GM19395 (cell line): ENCODE results near the gene LAMTOR5.
"Not testable (repeated sequence)": the region's sequence is repeated elsewhere in the genome, so short reads cannot be mapped to it uniquely, and the experiment has no call there.

Source experiments
- ATAC-seq: cut with Tn5 transposase; IDR thresholded peaks from one replicate; pipeline ENCODE4 v1.9.1; 2021; ENCODE audit warnings: mild to moderate bottlenecking, moderate library complexity; ENCODE audit not compliant: unreplicated experiment

Gene LAMTOR5

GRCh38 chr1:110407260-110408210 is at the start of gene LAMTOR5:
Gene LAMTOR5, minus strand, starts transcription at chr1:110407694. Its CDS starts 74 bp downstream, at chr1:110407620.
- peak; percentile 81 for ATAC-seq

DNA sequence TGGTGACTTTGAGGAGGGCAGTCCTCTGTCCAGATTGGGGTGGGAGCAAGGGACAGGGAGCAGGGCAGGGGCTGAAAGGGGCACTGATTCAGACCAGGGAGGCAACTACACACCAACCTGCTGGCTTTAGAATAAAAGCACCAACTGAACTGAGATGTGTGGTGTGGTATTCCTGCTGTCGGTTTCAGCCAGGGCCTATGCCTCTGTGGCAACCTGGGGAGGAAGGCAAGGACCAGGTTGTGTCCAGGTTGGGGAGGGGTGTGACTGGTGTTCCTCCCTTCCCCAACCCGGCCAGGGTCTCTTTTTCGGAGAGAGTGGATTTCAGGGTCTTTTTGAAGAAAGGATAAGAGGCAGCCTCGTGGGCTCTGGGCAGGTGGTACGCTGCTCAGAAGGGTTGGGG is 49.7 kb upstream of the LAMTOR5 start:
- ATAC-seq = no peak

DNA sequence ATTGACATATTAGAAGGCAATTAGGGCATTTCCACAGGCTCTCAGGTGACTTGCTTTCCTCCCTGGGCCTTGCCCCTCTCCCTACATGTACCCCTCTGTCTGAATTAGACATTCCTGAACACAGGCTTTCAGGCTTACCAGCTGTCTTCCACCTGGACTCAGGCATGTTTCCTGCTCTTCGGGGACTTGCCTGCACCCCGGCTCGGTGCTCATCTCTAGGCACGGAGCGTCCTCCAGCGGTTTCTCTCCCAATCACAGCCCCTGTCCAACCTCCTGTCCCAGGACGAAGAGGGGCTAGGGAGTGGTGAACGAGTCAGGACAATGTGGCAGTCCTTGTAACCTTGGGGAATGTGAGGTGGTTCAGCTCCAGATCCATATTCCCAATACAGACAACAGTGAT is 47.7 kb upstream of the LAMTOR5 start:
- no peak for ATAC-seq

DNA sequence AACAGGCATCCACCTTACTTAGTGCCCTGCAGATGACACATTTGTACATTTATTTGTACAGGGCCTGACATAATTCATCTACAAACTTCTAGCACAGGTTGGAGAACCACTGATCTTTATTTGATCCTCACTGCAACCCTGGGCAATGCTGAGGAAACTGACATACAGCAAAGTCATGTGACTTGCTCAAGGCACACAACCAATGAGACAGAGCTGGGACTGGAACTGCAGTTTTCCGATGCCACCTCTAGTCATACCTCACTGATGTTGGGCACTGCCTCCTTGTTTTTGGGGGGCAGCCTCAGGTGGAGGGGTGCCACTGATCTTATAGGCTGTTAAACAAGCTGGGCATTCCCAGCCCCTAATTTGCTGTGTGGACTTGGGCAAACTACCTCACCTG is 46.8 kb upstream of the LAMTOR5 start:
- ATAC-seq = no peak

GRCh38 chr1:110453829-110454228 is 46.3 kb upstream of the LAMTOR5 start:
- ATAC-seq = no peak

GRCh38 chr1:110452330-110452729 is 44.8 kb upstream of the LAMTOR5 start:
- ATAC-seq = no peak

DNA sequence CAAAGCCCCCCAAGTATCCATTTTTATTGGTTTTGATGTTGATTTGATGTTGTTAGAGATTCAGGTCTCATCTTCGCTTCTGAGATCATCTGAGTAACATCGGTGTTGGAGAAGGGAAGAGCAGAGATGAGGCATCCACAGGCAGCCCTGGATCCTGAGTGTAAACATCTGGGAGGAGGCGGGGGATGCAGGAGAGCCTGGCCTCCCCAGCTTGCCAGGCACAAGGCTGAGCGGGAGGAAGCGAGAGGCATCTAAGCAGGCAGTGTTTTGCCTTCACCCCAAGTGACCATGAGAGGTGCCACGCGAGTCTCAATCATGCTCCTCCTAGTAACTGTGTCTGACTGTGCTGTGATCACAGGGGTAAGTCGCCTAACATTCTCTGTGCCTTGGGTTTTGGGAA is 43.4 kb upstream of the LAMTOR5 start, which contains the start of gene PROK1:
Gene PROK1 (plus strand): TSS at position 221 of the 400 bp plus-strand sequence. CDS start 68 bp downstream, at position 289.
- no peak for ATAC-seq

DNA sequence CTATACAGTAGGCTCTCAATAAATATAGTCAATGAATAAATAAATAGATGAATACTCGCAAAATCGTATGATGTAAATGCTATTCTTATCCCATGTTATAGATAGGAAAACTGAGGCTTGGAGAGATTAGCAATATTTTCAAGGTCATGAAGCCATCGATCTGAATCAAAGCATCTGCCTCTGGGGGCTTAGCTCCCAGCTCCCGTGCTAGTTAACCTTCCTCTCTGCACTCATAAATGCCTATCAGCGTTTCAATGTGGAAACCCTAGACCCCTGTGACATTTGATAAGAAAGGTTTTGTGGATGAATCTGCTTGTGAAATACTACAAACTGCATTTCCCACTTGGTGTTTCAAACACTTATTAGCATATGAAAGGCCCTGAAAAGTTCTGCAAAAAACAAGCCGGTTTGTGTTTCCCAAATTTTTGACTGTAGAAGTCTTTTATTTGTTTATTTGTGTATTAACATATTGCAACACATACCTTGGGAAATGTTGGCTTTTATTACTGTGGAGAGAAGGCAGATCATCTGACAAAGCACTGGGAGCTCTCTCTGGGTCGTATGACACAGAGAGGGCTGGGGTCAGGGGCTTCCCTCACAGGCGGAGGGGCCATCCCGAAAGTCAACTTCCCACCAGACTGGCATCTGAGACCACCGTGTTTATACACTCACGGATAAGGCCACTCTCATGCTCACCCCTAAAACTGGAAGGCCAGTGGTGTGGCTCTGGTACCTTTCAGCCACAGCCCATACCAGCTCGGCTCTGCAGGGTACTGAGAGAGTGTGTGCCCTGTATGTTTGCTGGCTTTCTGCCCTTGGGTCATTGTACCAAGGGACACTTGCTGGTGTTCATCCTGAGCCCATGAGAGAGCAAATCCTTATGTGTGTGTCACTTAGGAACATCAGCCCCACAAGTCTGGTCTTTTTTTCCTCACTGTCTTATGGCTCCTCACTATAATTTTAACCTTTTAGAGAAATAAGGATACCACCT is 42.5 kb upstream of the LAMTOR5 start:
- ATAC-seq = no peak

DNA sequence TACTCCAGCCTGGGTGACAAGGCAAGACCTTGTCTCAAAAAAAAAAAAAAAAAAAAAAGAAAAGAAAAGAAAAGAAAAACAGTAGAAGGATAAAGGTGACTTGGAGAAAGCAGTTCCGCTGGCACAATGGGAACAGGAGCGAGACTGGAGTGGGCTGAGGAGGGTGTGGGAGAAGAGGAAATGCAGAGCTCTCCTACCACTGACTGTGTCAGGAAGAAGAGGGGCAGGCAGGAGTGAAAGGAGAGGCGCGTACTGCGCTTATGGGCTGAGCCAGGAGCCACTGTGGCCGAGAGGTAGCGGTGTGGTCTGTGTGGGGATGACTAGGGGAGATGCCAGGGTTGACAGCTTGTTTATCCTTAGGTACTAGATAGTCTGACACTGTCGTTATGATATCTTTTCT is 37.1 kb upstream of the LAMTOR5 start:
- no peak for ATAC-seq

DNA sequence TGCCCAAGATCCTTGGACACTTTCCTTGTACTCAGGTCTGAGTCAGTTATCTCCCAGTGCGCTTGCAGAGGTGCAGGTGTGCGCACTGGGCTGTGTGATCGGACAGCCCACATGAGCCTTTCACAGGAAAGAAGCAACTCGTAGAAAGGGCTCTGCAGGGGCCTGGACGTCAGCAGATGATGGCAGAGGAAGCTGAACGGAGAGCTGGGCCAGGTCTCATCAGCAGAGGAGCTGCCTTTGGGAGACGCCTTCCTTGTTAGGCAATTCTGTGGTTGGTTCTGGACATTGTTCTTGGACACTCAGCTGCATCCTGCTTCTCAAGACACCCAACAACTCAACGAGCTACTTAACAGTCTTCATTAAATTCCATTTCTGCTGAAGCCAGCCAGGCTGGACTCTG is 36.0 kb upstream of the LAMTOR5 start:
- no peak for ATAC-seq

GRCh38 chr1:110441888-110442287 is 34.4 kb upstream of the LAMTOR5 start:
- ATAC-seq = no peak

- ATAC-seq = no peak
Measured at GRCh38 chr1:110440877-110441276, 33.4 kb upstream of the LAMTOR5 start.

DNA sequence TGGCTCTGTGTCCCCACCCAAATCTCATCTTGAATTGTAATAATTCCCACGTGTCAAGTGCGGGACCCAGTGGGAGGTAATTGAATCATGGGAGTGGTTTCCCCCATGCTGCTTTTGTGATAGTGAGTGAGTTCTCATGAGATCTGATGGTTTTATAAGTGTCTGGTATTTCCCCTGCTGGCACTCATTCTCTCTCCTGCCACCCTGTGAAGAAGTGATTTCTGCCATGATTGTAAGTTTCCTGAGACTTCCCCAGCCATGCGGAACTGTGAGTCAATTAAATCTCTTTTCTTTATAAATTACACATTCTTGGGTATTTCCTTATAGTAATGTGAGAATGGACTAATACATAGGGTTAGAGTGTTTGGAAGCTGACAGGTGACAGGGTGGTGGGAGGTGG is 32.4 kb upstream of the LAMTOR5 start:
- ATAC-seq = not testable (repeated sequence)

DNA sequence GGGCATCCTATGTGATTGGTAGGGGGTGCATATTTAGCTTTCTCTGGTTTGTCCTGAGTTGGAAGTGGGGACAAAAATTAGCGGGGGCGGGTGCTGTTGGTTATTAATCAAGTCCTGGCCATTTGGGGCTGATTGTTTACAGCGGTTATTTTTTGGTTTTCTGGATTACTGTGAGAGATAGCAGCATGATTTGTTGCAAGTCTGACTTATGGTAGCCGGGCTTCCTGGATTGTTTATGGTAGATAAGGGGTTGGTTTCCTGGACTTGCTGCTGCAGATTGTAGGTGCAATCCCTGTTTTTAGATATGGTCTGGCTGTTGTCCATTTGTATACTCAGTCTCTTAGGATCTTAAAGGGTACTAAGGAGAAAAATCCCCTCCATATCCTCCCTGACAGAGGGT is 31.4 kb upstream of the LAMTOR5 start:
- ATAC-seq = no peak

DNA sequence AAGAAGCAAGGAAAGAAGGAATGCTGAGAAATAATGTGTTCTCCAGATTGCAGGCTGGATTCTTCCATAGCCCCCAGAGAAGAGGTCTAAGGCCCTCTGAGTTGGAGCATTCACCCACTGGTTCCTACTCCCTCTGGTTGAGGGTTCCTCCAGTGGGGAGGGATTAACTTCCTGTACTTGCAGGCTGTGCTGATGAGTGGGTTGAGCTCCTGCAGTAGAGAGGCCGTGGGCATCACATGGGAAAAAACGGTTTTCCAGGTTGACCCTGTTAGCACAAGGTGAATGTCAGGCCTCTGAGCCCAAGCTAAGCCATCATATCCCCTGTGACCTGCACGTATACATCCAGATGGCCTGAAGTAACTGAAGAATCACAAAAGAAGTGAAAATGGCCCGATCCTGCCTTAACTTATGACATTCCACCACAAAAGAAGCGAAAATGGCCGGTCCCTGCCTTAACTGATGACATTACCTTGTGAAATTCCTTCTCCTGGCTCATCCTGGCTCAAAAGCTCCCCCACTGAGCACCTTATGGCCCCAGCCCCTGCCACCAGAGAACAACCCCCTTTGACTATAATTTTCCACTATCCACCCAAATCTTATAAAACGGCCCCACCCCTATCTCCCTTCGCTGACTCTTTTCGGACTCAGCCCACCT is 30.3 kb upstream of the LAMTOR5 start:
- not testable (repeated sequence) for ATAC-seq

GRCh38 chr1:110436635-110437034 is 29.1 kb upstream of the LAMTOR5 start:
- ATAC-seq = no peak

GRCh38 chr1:110434946-110435345 is 27.5 kb upstream of the LAMTOR5 start:
- no peak for ATAC-seq

- ATAC-seq = no peak
Measured at GRCh38 chr1:110433803-110434202, 26.3 kb upstream of the LAMTOR5 start.

DNA sequence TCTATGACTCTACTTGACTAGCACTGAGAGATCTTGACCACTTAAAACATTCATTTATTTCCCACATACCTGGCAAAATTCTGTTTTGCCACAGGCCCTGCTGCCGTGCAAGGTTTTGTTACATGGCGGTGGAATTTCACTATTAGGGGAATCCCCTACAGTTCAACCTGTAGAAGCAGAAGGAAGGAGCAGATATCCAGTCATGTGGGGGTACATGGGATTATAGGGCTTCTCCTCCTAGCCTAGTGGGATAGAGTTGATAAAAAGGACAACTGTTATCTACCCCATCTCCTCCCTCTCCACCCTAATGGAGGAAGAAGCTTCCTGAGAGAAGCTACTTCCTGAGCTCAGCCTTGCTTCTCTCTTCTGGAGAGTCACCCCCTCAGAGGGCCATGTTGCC is 25.7 kb upstream of the LAMTOR5 start:
- no peak for ATAC-seq

GRCh38 chr1:110430901-110431300 is 23.4 kb upstream of the LAMTOR5 start:
- no peak for ATAC-seq

- no peak for ATAC-seq
Measured at GRCh38 chr1:110430366-110430765, 22.9 kb upstream of the LAMTOR5 start.
